ENCODE results near the gene SF3B6.
"Not testable (repeated sequence)": the region's sequence is repeated elsewhere in the genome, so short reads cannot be mapped to it uniquely, and the experiment has no call there.

The SF3B6 gene

DNA sequence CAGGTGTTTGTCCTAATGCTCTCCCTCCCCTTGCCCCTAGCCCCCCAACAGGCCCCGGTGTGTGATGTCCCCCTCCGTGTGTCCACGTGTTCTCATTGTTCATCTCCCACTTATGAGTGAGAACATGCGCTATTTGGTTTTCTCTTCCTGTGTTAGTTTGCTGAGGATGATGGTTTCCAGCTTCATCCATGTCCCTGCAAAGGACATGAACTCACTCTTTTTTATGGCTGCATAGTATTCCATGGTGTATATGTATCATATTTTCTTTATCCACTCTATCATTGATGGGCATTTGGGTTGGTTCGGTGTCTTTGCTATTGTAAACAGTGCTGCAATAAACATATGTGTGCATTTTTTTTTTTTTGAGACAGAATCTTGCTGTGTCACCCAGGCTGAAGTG, 17.1 kb upstream of the SF3B6 start:
- DNase-seq (ENCODE audit: low spot score) = not testable (repeated sequence)

DNA sequence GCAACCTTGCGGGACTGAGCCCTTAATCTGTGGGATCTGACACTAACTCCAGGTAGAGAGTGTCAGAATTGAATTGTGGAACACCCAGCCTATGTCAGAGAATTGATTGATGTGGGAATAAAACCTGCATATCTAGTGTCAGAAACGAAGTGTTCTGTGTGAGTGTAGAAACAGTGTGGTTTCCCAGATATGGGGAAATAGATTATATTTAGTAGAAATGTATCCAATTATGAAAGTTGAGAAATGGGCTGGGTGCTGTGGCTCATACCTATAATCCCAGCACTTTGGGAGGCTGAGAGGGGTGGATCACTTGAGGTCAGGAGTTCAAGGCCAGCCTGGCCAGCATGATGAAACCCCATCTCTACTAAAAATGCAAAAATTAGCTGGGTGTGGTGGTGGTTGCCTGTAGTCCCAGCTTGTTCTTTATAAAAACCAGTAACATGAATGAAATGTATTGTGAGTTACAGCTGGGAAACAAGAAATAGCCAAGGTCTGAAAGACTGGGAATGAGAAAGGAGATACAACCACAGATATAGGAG, 12.8 kb upstream of the SF3B6 start:
- DNase-seq (ENCODE audit: low spot score) = no peak

DNA sequence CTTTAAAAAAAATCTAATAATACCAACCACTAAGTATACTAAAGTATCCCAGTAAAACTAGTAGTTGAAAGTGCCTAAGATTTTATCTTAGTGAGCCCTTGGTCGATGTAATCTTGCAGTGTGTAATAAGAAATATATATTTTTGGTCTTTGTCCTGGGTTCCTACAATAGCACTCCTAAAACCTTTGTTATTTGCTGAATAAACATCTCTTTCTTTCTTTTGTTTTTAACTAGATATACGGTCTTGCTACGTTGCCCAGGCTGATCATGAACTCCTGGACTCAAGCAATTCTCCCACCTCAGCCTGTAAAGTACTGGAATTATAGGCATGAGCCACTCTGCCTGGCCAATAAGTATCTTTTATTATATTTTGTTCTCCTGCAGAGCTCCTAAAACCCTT, 10.9 kb upstream of the SF3B6 start:
- DNase-seq (ENCODE audit: low spot score) = no peak

DNA sequence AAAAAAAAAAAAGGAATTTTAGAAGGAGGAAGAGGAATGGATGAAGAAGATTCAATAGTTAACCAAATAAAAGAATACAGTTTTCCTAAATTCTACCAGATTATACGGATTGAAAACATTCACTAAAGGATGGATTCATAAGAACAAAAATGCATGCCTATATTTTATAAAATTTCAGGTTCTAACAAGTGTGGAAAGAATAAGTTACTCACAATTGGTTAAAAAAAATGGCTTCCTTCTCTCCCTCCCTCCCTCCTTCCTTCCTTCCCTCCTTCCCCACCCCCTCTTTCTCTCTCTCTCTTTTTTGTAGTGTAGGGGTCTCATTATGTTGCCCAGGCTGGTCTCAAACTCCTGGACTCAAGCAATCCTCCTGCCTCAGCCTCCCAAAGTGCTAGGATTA, 10.1 kb upstream of the SF3B6 start:
- no peak for DNase-seq (ENCODE audit: low spot score)

DNA sequence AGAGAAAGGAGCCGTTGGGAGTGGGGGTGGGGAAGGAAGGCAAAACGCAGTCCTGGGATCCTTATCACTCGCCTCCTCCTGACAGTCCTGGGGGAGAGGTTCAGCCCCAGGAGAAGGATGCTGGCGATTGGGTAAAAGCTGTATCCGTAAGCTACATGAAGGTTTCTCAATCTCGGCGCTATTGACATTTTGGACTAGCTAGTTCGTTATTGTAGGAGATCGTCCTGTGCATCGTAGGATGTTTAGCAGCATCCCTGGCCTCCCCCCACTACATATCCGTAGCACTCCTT, 9.0 kb upstream of the SF3B6 start:
- no peak for DNase-seq (ENCODE audit: low spot score)

DNA sequence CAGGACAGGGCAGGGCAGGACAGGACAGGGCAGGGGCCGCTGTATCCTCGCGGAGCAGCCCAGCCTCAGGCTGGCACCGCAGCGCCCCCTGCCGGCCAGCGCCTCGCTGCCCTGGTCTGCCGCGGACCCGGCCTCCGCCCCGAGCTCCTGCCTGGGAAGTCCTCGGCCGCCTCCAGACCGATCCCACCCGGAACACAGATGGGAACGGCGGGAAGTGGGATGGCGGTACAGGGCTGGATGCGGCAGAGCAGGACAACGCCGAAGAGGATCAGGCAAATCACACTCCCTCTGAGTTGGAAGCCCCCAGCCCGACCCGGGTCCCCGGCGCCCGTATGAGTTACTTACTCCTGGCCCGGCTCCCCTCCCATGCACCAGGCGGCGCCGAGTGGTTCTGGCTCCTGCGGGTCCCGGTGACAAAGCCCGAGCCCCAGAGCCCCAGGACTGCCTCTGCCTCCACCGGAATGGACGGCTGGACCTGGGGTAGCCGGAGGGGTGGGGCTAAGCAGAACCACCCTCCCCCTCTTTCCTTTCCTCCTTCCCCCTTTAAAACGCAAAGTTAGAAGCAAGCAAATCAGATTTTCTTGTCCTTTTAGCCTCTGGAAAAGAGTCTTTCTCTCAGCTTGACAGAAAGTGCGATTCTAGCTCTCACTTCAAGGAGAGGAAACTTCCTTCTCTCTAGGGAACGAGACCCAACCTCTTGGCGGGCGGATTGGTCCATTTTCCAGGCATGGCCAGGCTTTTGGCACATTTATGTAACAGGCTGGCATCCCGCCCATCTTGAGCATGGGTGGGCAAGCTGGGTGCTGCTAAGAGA, 8.5 kb upstream of the SF3B6 start, which contains the start of gene TP53I3:
TP53I3 (minus strand) TSS at position 449 of the 814 bp plus-strand sequence. CDS start 508 bp downstream, outside the sequence.
- peak; percentile 91 for DNase-seq (ENCODE audit: low spot score)

DNA sequence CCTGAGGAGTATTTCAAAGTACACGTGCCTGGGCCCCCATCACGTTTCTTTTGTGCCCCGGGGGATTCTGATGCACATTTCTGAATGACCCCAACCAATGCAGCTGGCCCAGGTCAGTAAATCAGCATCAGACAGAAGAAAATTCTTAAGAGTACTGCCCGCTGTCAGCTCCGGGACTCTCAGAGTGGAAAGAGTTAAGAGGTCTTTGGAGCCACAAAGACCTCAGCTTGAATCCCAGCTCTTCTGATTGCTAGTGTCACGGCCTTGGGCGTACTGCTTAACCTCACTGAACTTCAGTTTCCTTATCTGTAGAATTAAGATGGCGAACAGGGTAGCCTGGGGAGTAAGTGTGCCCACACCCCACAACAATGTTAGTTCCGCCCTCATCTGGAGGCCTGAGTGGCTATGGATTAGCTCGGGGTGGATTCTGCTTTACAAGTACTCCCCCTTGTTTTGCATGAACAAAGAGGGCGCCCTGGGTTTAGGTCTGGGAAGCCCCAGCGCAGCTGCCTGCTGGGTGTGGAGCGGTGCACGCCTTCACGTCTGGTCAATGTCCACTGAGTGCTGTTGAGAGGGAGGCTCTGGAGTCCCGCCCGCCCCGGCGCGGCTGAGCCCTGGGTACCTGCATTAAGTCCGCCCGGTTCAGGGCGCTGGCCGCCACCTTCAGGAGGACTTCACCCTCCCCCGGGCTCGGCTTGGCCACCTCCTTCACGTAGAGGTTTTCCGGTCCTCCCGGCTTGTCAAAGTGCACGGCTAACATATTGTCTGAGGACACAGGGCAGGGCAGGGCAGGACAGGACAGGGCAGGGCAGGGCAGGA, 7.7 kb upstream of the SF3B6 start:
- DNase-seq (ENCODE audit: low spot score) = peak; percentile 90

DNA sequence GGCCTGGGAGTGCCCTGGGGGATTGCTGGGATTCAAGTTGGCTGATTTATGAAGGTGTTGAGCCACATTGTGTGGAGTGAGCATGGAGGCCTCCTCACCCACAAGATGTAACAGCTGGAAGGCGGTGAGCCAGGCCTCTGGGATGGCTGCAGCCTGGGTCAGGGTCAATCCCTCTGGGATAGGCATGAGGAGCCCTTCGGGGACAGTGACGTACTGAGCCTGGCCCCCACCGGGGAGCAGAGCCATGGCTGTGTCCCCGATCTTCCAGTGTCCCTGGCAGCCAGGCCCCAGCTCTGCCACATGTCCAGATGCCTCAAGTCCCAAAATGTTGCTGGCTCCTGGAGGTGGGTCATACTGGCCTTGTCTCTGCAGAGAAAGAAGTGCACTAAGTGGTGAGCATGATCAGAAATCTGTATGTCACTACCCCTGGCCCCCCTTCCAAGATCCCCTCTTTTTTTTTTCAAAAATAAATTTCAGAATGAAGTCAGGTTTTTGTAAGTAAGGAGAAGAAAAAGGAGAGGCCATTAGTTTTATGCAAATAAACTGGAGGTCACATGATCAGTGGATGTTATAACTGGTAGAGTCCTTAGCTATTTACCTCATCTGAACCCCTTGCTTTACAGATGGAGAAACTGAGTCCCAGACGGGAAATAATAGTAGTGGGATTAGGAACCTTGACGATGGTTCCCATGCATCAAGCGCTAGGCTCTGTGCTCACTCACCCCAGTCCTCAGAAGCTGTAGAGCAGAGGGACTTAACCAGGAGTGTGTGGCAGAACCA, 6.9 kb upstream of the SF3B6 start:
- DNase-seq (ENCODE audit: low spot score) = no peak

DNA sequence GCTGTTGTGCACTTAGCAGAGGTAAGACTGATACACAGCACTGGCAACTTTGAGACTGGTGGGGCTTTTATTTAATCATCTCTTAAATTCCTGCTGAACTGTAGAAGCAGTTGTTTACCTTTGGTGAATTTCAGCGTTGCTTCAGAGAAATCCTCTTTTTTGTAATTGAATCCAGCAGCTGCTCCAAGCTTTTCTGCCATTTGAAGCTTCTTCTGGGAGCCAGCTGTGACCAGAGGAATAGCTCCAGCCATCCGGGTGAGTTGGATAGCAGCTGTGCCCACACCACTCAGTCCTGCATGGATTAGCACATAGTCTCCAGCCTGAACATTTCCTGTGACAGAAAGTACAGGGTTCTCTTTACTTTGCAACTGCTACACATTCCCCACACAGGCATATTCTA, 4.6 kb upstream of the SF3B6 start:
- DNase-seq (ENCODE audit: low spot score) = no peak

DNA sequence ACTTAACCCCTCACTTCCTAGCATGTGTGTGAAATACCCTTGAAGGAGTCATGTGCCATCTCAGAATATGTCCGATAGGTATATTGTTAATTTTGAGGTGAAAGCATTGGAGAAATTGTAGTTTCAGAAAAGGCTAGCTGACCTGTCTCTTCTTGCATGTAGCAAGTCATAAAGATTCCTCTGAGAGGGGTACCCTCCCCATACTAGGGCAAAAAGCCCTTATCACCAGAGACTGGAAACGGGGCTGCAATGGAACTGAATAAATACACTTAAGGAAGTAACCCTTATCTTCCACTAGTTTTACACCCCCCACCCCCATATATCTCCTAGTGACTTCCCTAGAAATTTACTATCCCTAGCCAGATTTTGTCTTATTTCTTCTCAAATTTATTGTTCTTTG, 1.8 kb upstream of the SF3B6 start:
- DNase-seq (ENCODE audit: low spot score) = no peak

DNA sequence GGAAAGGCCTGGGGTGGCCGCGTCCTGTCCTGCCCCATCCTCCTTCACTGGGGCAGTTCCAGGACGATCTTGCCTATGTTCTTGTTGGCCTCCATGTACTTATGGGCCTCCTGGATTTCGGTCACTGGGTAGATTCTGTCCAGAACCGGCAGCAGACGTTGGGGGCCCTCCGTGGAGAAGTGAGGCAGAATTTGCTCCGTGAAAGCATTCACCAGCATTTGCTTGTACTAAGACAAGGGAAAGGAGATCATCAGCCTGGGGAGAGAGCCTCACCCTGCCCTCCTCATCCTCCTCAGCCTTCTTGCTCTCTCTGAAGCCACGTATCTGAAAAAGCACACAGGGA, 1.4 kb upstream of the SF3B6 start:
- no peak for DNase-seq (ENCODE audit: low spot score)

DNA sequence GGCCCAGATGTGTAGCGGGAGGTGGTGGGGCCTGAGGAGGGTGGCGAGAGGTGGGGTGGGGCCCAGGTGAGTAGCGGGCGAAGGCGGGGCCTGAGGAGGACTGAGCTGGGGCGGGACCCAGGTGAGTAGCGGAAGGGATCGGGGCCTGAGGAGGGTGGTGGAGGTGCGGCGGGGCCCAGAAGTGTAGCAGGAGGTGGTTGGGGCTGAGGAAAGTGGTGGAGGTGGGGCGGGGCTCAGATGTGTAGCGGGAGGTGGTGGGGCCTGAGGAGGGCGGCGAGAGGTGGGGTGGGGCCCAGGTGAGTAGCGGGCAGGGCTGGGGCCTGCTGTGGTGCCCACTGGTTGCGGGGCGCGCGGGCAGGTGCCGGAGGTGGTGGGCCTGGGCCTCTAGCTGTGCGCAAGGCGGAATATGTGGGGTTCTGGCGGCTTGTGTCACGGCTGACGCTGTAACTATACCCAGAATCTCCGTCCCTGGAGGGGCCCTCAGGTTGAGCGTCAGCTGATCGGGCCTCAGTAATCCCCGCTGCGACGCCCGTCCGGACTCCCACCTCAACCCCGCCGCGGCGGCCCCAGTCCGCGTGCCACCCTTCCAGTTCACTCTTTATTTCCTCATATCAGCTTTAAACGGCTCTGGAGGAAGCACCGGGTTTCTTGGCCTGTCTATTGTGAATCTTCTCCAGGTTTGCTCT, 866 bp upstream of the SF3B6 start:
- DNase-seq (ENCODE audit: low spot score) = peak; percentile 29

DNA sequence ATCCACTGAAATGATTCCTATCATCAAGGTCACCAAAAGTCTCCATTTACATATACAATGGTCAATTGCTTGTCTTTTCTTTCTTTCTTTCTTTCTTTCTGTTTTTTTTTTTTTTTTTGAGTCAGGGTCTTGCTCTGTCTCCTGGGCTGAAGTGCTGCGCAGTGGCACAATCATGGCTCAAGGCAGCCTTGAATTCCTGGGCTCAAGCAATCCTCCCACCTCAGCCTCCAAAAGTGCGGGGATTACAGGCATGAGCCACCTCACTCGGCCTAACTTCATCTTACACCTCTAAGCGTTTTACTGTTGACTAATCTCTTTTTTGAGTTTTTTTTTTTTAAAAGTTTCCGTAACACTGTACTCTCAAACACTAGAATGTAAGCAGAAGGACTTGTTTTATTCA, 867 bp downstream of the SF3B6 start:
- peak; percentile 26 for DNase-seq (ENCODE audit: low spot score)

DNA sequence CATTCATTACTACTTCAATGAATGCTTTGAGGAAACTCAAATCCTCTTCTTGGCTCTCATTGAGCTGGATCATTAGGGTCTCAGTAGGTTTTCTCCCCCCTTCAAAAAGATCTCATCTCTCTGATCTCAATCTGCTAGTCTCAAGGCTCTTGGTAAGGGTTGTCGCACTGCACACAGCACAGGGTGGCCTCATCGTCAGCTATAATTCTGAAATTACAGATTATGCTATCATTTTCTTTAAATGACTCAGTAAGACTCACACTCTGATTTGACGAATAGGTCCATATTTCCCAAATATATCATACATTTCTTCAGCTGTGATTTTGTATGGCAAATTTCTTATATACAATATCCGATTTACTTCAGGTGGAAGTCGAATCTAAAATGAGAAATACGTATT, 2.3 kb downstream of the SF3B6 start:
- DNase-seq (ENCODE audit: low spot score) = no peak

DNA sequence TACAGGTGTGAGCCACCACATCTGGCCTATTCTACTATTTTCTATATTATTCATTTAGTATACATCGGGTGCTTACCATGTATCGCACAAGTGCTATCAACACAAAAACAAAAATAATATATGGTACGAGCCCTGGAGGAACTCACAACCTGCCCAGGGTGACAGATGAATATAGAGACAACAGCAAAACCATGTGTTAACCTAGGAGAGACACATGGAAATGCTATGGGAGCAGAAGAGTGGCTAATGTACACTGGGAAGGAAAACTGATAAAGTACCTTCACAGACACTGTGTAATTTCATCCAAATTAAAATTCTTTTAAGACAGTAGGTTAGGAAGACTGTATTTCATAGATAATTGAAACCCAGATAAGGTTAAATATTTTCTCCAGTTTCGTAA, 3.9 kb downstream of the SF3B6 start:
- no peak for DNase-seq (ENCODE audit: low spot score)

DNA sequence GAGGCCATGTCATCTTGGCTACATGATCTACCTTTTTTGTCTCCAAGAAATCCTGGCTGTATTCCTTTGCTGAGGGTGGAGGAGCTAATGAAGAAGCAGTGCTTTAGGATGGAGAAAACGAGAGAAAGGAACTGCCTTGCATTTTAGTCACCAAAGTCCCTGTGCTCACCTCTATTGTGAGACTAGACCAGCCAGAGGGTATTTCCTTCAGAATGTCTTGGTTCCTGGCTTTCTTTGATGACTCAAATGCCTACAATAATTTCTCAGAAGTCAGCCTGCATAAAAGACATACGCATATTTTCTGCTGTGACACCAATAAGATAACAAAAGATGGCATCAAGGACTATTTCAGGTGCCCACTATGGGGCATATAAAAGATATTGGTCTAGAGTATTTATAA, 10.8 kb downstream of the SF3B6 start:
- DNase-seq (ENCODE audit: low spot score) = no peak

DNA sequence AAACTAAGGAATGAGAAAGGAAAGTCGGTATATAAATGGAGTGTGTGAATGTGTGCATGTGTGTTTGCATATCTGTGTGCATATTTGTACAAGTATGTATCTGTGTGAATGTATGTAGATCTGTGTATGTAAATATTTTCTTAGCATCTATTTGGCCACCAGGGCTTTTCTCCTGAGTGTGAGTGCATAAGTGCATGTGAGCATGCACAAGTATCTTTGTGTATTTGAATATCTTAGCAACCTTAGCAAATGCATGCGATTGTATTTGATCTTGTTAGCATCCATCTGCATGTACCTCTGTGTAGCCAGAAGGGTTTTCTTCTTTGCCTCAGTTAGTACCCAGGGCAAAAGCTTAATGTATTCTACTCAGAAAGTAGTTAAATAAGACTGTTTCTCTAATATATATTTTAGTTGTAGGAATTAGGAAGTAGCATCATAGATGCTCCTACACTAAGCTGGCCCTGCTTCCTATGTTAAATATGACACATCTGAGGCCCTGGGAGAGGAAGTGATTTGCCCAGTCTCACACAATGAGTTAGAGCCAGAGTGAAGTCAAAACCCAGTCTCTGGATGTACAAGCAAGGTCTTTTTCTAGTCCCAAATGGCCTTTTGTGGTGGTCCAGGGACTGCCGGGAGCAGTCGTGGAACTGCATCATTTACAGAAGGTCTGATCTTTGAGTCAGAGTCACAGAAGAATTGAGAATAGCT, 17.4 kb downstream of the SF3B6 start:
- no peak for DNase-seq (ENCODE audit: low spot score)

DNA sequence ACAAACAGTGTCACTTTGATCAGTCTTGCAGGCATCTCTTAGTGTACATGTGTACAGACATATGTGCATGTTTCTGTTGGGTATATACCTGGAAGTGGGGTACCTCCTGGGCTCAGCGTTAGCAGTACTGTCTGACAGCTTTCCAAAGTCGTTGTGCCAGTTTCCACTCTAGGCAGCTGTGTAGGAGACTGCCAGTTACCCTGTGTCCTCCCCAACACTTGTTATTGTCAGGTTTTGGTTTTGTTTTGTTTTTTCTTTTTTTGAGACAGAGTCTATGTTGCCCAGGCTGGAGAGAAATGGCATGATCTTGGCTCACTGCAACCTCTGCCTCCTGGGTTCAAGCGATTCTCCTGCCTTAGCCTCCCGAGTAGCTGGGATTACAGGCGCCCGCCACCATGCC, 20.4 kb downstream of the SF3B6 start:
- no peak for DNase-seq (ENCODE audit: low spot score)

DNA sequence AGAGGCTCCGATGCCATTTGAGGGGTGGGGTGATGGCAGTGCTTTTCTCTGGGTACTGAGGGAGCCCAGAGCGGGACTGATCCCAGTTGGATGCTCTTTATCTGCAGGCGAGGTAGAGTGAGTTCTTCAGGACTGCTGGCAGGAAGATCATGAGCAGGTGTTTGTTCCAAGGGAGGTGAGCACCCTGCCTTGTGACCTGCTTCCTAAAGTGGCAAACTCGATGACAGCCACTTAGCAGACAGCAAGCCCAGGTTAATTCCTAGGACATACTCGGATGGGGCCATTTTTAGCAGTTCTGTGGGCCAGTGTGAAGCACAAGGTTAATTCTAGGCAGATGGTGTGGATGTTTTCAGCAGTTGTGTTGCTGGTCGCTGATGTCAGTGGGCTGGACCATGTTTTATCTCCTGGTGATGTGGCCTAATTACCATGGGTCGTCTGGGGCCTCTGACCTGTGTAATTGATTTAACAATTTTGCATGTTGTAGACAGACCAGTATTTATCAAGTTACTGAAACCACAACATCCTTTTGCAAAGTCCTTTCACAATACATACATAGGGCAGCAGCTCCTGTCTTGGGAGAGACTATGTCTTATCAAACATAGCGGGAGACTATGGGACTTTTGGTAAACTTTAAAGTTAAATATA, 21.6 kb downstream of the SF3B6 start:
- DNase-seq (ENCODE audit: low spot score) = no peak

DNA sequence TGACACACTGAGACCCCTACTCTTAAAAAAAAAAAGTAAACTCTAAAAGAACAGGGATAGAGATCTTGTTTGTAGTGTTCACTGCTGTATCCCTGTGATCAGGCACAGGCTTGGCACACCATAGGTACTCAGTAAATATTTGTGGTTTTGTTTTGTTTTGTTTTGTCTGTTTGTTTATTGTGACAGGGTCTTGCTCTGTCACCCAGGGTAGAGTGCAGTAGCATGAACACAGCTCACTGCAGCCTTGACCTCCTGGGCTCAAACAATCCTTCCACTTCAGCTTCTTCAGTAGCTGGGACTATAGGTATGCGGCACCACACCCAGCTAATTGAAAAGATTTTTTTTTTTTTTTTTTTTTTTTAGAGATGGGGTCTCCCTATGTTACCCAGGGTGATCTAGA, 23.2 kb downstream of the SF3B6 start:
- DNase-seq (ENCODE audit: low spot score) = no peak

DNA sequence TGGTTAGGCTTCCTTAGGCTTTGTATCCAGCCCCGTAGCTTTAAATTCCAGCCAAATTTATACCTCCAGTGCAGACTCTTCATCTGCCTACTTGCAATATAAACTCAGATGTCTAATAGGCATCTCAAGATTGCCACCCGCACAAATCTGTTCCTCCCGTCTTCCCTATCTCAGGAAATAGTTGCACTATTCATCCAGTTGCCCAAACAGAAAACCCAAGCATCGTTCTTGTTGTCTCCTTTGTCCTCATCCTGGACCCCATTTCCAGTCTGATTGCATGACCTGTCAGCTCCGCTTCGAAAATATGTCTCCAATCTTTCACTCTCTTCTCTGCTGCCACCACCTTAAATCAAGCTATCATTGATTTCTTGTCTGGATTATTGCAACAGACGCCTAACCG, 24.3 kb downstream of the SF3B6 start:
- no peak for DNase-seq (ENCODE audit: low spot score)

All from RKO (cell line).